Heart left ventricle (tissue), 16 donors: ENCODE results near the gene LRP1-AS. TPM values are rescaled to one million over a fixed set of nuclear protein-coding genes. Genes with fewer than 3 reads are reported as not detected.

ENCODE experiments used
- ATAC-seq, 4 donors: fragments of 200-7000 bp; cut with Tn5 transposase; one replicate each; pipeline ENCODE4 v1.9.1; 2020 to 2022; ENCODE audit warnings: moderate library complexity in 4 of 4, mild to moderate bottlenecking in 3 of 4, moderate number of reproducible peaks in 1 of 4
- DNase-seq, 5 donors: peaks; one replicate each; pipeline ENCODE4 v3.0.0-alpha.2; 2020
- H3K27ac ChIP-seq, 12 donors: fragments of 200-600 bp; sonication (generic) in 4 of 12; one replicate each; pipeline versions ENCODE4 v1.5.0 to v1.8.0; 2016 to 2022; ENCODE audit warnings: mild to moderate bottlenecking in 2 of 12
- H3K27me3 ChIP-seq, 9 donors: fragments of 200-600 bp; sonication (generic) in 2 of 9; one replicate each; pipeline versions ENCODE4 v1.5.1 to v1.8.0; 2016 to 2022; ENCODE audit warnings: mild to moderate bottlenecking in 3 of 9
- H3K36me3 ChIP-seq, 9 donors: fragments of 200-600 bp; sonication (generic) in 2 of 9; one replicate each; pipeline versions ENCODE4 v1.5.0 to v1.8.0; 2018 to 2022; ENCODE audit warnings: mild to moderate bottlenecking in 2 of 9
- H3K4me1 ChIP-seq, 12 donors: fragments of 200-600 bp; sonication (generic) in 4 of 12; one replicate each; pipeline versions ENCODE4 v1.5.0 to v1.8.0; 2016 to 2022; ENCODE audit warnings: mild to moderate bottlenecking in 3 of 12
- H3K4me3 ChIP-seq, 12 donors: fragments of 200-600 bp; sonication (generic) in 4 of 12; one replicate each; pipeline versions ENCODE4 v1.5.0 to v1.8.0; 2017 to 2022; ENCODE audit warnings: mild to moderate bottlenecking in 9 of 12, moderate library complexity in 4 of 12
- H3K9me3 ChIP-seq, 12 donors: fragments of 200-600 bp; sonication (generic) in 4 of 12; one replicate each; pipeline versions ENCODE4 v1.5.0 to v1.8.0; 2016 to 2022; ENCODE audit warnings: mild to moderate bottlenecking in 1 of 12
- POLR2A ChIP-seq, 2 donors: fragments of 450-650 bp; IDR thresholded peaks; one replicate each; pipeline ENCODE4 v1.6.1; 2017; ENCODE audit warnings: antibody characterized with exemption in 2 of 2, mild to moderate bottlenecking in 2 of 2, moderate library complexity in 2 of 2
- WGBS, 4 donors: extraction: QIAGEN DNeasy Blood & Tissue Kit in 2 of 4; methylation state at CpG; one replicate each; pipeline versions ENCODE4 v1.1.5 to v1.1.7; 2013 to 2018; 5-methylcytosine and 5-hydroxymethylcytosine counted together
- intact Hi-C, 10 donors: fragments of 100-400 bp; cut with DNase I; formaldehyde crosslinking; loops; one replicate each; pipeline versions ENCODE4 v1.11.1 to v1.14.2; 2022
- polyA plus RNA-seq, 2 donors: library from polyadenylated mRNA; stranded (reverse); fragments of 200-250 nt; gene quantifications; one replicate each; pipeline ENCODE4 v1.2.3, GENCODE V29; 2013
- total RNA-seq, 9 donors: library from RNA; depleted of rRNA in 2 of 9; stranded (reverse); fragments of >200 nt in 2 of 9; fragmentation: NEBNext Ultra II Directional in 3 of 9; extraction: Animal tissue kit (Norgen Biotek cat#: 25700) in 3 of 9; gene quantifications; one replicate each; pipeline versions ENCODE4 v1.1.0 to v1.2.4, GENCODE V29; 2016 to 2023
- TF ChIP-seq, protein P1 (sequence below), 12 donors: fragments of 200-600 bp; sonication (generic) in 4 of 12; IDR thresholded peaks; one replicate each; pipeline versions ENCODE4 v1.5.0 to v1.8.0; 2018 to 2022; ENCODE audit warnings: antibody characterized with exemption in 12 of 12, mild to moderate bottlenecking in 5 of 12
- donor health status: ischemic (EF 13 %, LVEDD 7.1; RV severe dilation, severe dysfunction).
- donor health status: healthy with polysubstance abuse.
- donor health status: DM: no; HTN: yes; CAD: no.
- donor health status: DM: no; HTN: no; CAD: no.
- donor health status: ischemic (EF 25% LVEDD 6.9; RV normal size, moderate dysfunction).
- donor health status: ischemic (EF 25% LVEDD 5.7; RV mildly dilated, moderate dysfunction).
- donor health status: healthy.
- donor health status: DM: yes; HTN: yes; CAD: no.
- donor health status: ischemic (EF 35%, LVEDD 5.7; RV mildly dilated, moderate dysfunction).
- donor health status: nonischemic (EF 11% LVEDD 7.7; RV severe dilation, severe dysfunction).
- donor health status: DM: yes; HTN: yes; CAD: no.
- donor health status: PGD.
- donor health status: ischemic (EF 29% LVEDD 5.4; RV normal size, mild dysfunction).
- donor health status: nonischemic (EF 23%, LVEDD 6.1; RV moderate dilation, normal function).

The LRP1-AS gene
- total and polyA plus RNA-seq, 11 donors, result not detected

DNA sequence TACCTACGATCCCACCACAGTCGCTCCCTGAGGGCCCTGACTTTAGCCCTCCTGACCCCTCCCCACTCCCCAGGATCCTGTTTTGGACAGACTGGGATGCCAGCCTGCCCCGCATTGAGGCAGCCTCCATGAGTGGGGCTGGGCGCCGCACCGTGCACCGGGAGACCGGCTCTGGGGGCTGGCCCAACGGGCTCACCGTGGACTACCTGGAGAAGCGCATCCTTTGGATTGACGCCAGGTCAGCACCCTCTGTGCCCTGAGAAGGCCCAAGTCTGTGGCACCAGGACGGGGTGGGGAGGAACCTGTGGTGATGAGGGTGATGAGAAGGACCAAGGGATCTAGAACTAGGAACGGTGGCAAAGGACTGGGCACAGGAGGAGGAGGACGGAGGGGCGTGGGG lies 29.9 kb upstream of the LRP1-AS start:
- DNase-seq (no peak), ATAC-seq (no peak)
- TF ChIP-seq POLR2A (IDR thresholded peaks at IDR 0.05), result no peak
- TF ChIP-seq, protein P1, sequence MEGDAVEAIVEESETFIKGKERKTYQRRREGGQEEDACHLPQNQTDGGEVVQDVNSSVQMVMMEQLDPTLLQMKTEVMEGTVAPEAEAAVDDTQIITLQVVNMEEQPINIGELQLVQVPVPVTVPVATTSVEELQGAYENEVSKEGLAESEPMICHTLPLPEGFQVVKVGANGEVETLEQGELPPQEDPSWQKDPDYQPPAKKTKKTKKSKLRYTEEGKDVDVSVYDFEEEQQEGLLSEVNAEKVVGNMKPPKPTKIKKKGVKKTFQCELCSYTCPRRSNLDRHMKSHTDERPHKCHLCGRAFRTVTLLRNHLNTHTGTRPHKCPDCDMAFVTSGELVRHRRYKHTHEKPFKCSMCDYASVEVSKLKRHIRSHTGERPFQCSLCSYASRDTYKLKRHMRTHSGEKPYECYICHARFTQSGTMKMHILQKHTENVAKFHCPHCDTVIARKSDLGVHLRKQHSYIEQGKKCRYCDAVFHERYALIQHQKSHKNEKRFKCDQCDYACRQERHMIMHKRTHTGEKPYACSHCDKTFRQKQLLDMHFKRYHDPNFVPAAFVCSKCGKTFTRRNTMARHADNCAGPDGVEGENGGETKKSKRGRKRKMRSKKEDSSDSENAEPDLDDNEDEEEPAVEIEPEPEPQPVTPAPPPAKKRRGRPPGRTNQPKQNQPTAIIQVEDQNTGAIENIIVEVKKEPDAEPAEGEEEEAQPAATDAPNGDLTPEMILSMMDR (IDR thresholded peaks at IDR 0.05), result no peak
- 93 to 96% (median 93%) methylated on average over 16 of the region's 16 CpGs for WGBS, 4 donors
- H3K27ac ChIP-seq, result no peak overlapping the region
- no peaks in the 10 kb centered on the region for H3K27me3 ChIP-seq
- intact Hi-C loops, result loop anchor here in 3 of 10 donors (2.0 to 10.0 kb wide), 3 partner anchors 51 to 113 kb away; no protein-coding TSS in a partner anchor
- H3K4me1 ChIP-seq, result peaks cover 0 to 15% (median 1%) of the 10 kb centered on the region in 12 donors
- no peaks in the 10 kb centered on the region for H3K9me3 ChIP-seq
- H3K36me3 ChIP-seq, result peaks cover 0 to 98% (median 84%) of the 10 kb centered on the region in 9 donors
- no peak overlapping the region for H3K4me3 ChIP-seq

DNA sequence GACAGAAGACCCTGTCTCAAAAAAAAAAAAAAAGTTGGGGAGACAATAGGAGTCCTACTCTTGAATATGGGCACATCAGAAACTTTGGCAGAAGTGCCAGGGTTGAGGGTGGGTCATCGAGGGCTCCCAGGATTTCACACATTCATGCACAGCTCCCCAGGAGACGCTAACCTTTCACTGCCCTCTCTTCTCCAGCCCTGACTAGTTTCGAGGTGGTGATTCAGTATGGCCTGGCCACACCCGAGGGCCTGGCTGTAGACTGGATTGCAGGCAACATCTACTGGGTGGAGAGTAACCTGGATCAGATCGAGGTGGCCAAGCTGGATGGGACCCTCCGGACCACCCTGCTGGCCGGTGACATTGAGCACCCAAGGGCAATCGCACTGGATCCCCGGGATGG lies 29.4 kb upstream of the LRP1-AS start:
- H3K4me3 ChIP-seq, result no peak overlapping the region
- no peaks in the 10 kb centered on the region for H3K9me3 ChIP-seq
- no peaks in the 10 kb centered on the region for H3K27me3 ChIP-seq
- no peak for ATAC-seq
- peaks cover 0 to 15% (median 1%) of the 10 kb centered on the region in 12 donors for H3K4me1 ChIP-seq
- intact Hi-C loops, result loop anchor here in 3 of 10 donors (2.0 to 10.0 kb wide), 3 partner anchors 50 to 112 kb away; no protein-coding TSS in a partner anchor
- no peak for DNase-seq
- peaks cover 0 to 94% (median 79%) of the 10 kb centered on the region in 9 donors for H3K36me3 ChIP-seq
- 92 to 95% (median 93%) methylated on average over 5 to 9 of the region's 9 CpGs for WGBS, 4 donors
- no peak overlapping the region for H3K27ac ChIP-seq
- TF ChIP-seq, protein P1 (IDR thresholded peaks at IDR 0.05), result no peak
- no peak for TF ChIP-seq POLR2A (IDR thresholded peaks at IDR 0.05)

DNA sequence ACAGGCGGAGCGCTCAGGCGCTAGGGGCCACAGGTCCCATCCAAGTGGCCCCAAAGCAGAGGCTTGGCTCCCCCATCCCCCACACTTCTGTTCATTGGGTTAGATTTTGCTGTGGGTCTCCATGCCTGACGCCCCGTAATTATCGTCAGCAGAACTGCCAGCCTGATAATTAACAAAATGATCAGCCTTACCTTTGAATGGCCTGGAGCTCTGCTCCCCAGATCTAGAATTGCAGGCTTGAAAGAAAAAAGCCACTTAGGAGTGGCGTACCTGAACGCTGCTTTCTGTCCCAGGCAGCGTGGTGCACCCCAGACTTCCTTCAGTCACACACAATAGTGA lies 28.7 kb upstream of the LRP1-AS start:
- no peak for TF ChIP-seq POLR2A (IDR thresholded peaks at IDR 0.05)
- TF ChIP-seq, protein P1 (IDR thresholded peaks at IDR 0.05), result peak in 2 of 12 donors; percentile 5 to 14
- Histone ChIP-seq H3K36me3 (peaks cover 0 to 93% (median 72%) of the 10 kb centered on the region in 9 donors), H3K4me3 (no peak overlapping the region), H3K27me3 (no peaks in the 10 kb centered on the region), H3K27ac (no peak overlapping the region), H3K9me3 (no peaks in the 10 kb centered on the region), H3K4me1 (peaks cover 0 to 15% (median 1%) of the 10 kb centered on the region in 12 donors)
- no peak for DNase-seq
- no peak for ATAC-seq
- intact Hi-C loops, result loop anchor here in 3 of 10 donors (2.0 to 10.0 kb wide), 3 partner anchors 49 to 111 kb away; no protein-coding TSS in a partner anchor
- 80 to 88% (median 86%) methylated on average over 9 of the region's 9 CpGs for WGBS, 4 donors

DNA sequence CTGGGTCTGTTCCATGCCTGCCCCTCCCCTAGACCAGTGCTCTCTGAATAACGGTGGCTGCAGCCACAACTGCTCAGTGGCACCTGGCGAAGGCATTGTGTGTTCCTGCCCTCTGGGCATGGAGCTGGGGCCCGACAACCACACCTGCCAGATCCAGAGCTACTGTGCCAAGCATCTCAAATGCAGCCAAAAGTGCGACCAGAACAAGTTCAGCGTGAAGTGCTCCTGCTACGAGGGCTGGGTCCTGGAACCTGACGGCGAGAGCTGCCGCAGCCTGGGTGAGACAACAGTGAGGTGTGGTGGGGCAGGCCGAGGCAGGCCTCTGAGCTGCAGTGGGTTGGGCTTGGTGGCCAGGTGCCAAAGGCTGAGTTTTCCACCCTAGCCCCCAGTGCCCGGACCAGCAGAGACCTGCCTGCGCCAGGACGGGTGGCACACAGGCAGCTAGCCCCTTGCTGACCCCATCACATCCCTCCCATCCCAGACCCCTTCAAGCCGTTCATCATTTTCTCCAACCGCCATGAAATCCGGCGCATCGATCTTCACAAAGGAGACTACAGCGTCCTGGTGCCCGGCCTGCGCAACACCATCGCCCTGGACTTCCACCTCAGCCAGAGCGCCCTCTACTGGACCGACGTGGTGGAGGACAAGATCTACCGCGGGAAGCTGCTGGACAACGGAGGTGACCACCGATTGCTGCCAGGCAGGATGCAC lies 28.2 kb upstream of the LRP1-AS start:
- Histone ChIP-seq H3K27ac (peak overlapping the region in 5 of 12 donors; percentile 9 to 31 (median 20)), H3K4me1 (peaks cover 0 to 15% (median 1%) of the 10 kb centered on the region in 12 donors), H3K27me3 (no peaks in the 10 kb centered on the region), H3K4me3 (no peak overlapping the region), H3K36me3 (peaks cover 0 to 93% (median 70%) of the 10 kb centered on the region in 9 donors), H3K9me3 (no peaks in the 10 kb centered on the region)
- WGBS, 4 donors, result 53 to 63% (median 59%) methylated on average over 23 to 29 of the region's 29 CpGs
- intact Hi-C loops, result loop anchor here in 5 of 10 donors (2.0 to 10.0 kb wide), 5 partner anchors 47 to 111 kb away; partner anchors contain the start of gene LRP1 (in 1 of the 5)
- no peak for TF ChIP-seq POLR2A (IDR thresholded peaks at IDR 0.05)
- TF ChIP-seq, protein P1 (IDR thresholded peaks at IDR 0.05), result peak; percentile 49 to 77 (median 66)
- peak; percentile 76 to 90 (median 82) for DNase-seq
- peak; percentile 28 to 62 (median 48) for ATAC-seq
